Activated CD4-positive, alpha-beta T cell treated with anti-CD3 and anti-CD28 coated beads, Interleukin-2, amount 10 ng/mL, durations not matched to agents 7 days and 5 days (primary cell): Measurements from ENCODE around the gene NAV2. TPM values are rescaled to one million over a fixed set of nuclear protein-coding genes. Genes with fewer than 3 reads are reported as not detected.

Experiments
- CTCF ChIA-PET: fragments of 350-600 bp; sonication (Branson Sonifier 250); formaldehyde crosslinking; loops from one replicate; lab custom pipeline; 2021; ENCODE audit warnings: antibody characterized with exemption; lab: Charles Lee
- POLR2A ChIA-PET: fragments of 350-600 bp; sonication (Branson Sonifier 250); formaldehyde crosslinking; loops from one replicate; lab custom pipeline; 2021; ENCODE audit warnings: antibody characterized with exemption; lab: Charles Lee
- DNase-seq: peaks from one replicate; pipeline ENCODE4 v3.0.0-alpha.2; 2020
- H3K27ac Mint-ChIP-seq: one replicate; pipeline ENCODE4 v1.8.0; 2021; ENCODE audit warnings: mild to moderate bottlenecking, moderate library complexity, mixed read lengths
- H3K27me3 Mint-ChIP-seq: one replicate; pipeline ENCODE4 v1.8.0; 2021; ENCODE audit warnings: mixed read lengths
- H3K36me3 Mint-ChIP-seq: one replicate; pipeline ENCODE4 v1.8.0; 2021; ENCODE audit warnings: low read depth, mixed read lengths
- H3K4me1 Mint-ChIP-seq: one replicate; pipeline ENCODE4 v1.8.0; 2021; ENCODE audit warnings: mixed read lengths
- H3K4me3 Mint-ChIP-seq: one replicate; pipeline ENCODE4 v1.8.0; 2021; ENCODE audit warnings: mild to moderate bottlenecking, moderate library complexity, mixed read lengths
- H3K9me3 Mint-ChIP-seq: one replicate; pipeline ENCODE4 v1.8.0; 2021; ENCODE audit warnings: mixed read lengths
- total RNA-seq, 2 experiments: library from RNA; stranded (reverse); gene quantifications; one replicate each; pipeline ENCODE4 v1.2.3, GENCODE V29; 2021

Gene NAV2
- total RNA-seq, 2 experiments from 2014 or later = 0.29 to 1.1 TPM

DNA sequence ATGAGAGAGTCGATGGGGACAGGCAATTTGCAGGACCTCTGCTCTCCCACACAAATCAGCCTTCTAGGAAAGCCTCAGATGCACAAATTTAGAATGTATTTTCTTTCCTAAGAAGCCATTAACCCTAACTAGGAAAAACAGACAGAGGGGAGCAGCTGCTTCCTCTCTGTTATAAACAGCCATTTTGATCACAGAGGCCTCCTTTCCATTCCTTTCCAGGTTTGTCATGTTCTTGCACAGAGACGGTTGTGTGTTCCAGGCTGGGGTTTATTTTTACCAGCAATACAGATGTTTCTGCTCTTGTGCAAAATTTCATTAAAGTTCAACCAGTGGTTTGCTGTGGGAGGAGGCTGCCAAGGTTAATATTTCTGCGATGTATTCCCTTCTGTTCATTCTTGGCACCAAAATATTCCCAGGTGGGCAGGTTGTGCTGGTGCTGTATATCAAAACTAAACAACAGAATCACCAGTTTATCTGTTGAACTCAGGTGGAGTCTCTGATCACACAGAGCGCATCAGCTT lies 90.2 kb downstream of the NAV2 start:
- H3K9me3 Mint-ChIP-seq = no peaks in the 10 kb centered on the region
- ChIA-PET CTCF (interaction anchor here (0.6 kb wide), 1 partner anchor 391 kb away, joined by 3 read pairs; no protein-coding TSS in a partner anchor), POLR2A (no interaction called here)
- DNase-seq = no peak
- H3K27me3 Mint-ChIP-seq = peaks cover 4% of the 10 kb centered on the region
- H3K4me3 Mint-ChIP-seq = no peak overlapping the region
- no peaks in the 10 kb centered on the region for H3K4me1 Mint-ChIP-seq
- H3K27ac Mint-ChIP-seq = no peak overlapping the region
- H3K36me3 Mint-ChIP-seq = no peaks in the 10 kb centered on the region

DNA sequence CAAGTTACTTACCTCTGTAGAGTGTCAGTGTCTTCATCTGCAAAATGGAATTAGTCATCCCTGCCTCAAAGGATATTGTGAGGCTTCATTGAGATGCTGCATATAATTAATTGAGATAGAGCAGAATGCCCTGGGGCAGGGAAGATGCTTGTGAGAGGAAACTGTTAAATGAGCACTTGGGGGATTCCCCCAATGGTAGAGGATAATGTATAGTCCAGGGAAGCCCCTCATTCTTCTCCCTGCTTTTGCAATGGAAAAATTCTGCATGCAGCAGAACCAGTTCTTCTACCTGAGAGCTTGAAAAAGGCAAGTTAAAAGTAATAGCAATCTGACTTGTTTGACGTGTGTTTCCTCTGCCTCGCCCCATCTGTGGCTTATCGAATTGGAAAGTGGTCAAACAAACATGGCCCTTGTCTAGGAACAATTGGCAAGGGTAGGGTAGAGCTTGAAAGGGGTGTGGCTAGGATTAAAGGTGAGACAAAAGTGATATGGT lies 90.9 kb downstream of the NAV2 start:
- CTCF ChIA-PET = no interaction called here

DNA sequence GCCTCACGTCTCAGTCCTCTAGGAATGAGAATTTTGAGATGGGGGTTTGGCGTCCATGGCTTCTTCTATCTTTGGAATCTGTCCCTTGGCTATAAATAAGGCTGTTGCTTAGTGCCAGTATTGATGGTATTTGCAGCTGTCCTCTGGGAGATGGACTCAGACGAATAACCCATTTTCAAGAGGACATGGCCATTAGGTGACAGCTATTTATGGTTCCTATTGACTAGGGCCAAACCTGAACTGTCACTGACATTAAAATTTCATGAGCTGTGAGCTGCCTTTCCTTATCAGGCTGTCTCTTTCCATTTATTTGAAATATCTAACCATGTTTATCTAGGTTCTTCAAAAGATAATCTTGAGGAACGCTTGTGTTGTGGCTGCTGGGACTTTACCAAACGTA lies 92.7 kb downstream of the NAV2 start:
- Mint-ChIP-seq H3K9me3 (no peaks in the 10 kb centered on the region), H3K27me3 (peaks cover 5% of the 10 kb centered on the region), H3K27ac (no peak overlapping the region), H3K4me1 (no peaks in the 10 kb centered on the region), H3K4me3 (no peak overlapping the region), H3K36me3 (no peaks in the 10 kb centered on the region)
- no peak for DNase-seq
- ChIA-PET POLR2A (no interaction called here), CTCF (no interaction called here)

More for the DNA sequence above, 90.9 kb downstream of the NAV2 start:
- H3K4me3 Mint-ChIP-seq = no peak overlapping the region
- no peaks in the 10 kb centered on the region for H3K36me3 Mint-ChIP-seq
- no peaks in the 10 kb centered on the region for H3K9me3 Mint-ChIP-seq
- POLR2A ChIA-PET = no interaction called here
- no peak for DNase-seq
- H3K27ac Mint-ChIP-seq = no peak overlapping the region
- no peaks in the 10 kb centered on the region for H3K4me1 Mint-ChIP-seq
- H3K27me3 Mint-ChIP-seq = peaks cover 4% of the 10 kb centered on the region

DNA sequence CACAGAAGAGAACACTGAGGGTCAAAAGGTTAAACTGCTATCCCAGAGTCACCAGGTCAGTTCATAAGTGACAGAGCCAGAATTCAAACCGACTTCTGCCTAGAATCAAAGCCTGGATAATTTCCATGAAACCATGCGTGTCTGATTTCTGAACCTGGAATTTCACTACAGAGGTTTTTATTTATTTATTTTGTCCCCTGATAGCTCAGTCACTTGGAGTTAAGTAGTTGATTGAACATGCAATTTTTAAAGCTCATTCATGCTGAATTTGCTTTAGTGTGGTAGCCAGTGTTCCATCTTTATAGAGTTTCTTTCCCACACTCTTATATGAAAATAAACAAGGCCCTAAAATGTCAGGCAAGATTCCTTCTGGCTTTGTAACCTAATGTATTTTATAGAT lies 93.2 kb downstream of the NAV2 start:
- DNase-seq = no peak
- POLR2A ChIA-PET = no interaction called here
- Mint-ChIP-seq H3K4me3 (no peak overlapping the region), H3K36me3 (no peaks in the 10 kb centered on the region), H3K27me3 (peaks cover 5% of the 10 kb centered on the region), H3K4me1 (no peaks in the 10 kb centered on the region), H3K27ac (no peak overlapping the region), H3K9me3 (no peaks in the 10 kb centered on the region)
- CTCF ChIA-PET = no interaction called here

DNA sequence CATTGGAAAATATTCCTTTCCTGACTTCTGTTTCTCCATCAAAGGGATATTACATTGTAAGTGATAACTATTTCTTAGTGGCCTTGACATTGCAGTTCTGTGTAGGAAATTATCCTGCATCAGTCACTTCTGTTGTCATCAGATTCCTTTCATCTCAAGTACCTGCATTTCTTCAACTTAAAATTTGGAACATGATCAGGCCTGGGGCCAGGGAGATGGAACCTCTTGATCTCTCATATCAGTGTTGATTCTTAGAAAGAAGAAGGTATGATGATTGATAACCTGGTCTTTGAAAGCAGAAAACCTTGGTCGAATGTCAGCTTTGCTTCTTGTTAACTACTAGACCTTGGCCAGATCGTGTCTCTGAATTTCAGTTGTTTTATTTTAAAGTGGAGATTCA lies 93.6 kb downstream of the NAV2 start:
- no peak overlapping the region for H3K4me3 Mint-ChIP-seq
- H3K9me3 Mint-ChIP-seq = no peaks in the 10 kb centered on the region
- CTCF ChIA-PET = no interaction called here
- peaks cover 5% of the 10 kb centered on the region for H3K27me3 Mint-ChIP-seq
- no peak overlapping the region for H3K27ac Mint-ChIP-seq
- POLR2A ChIA-PET = no interaction called here
- DNase-seq = no peak
- H3K36me3 Mint-ChIP-seq = no peaks in the 10 kb centered on the region
- H3K4me1 Mint-ChIP-seq = no peaks in the 10 kb centered on the region

DNA sequence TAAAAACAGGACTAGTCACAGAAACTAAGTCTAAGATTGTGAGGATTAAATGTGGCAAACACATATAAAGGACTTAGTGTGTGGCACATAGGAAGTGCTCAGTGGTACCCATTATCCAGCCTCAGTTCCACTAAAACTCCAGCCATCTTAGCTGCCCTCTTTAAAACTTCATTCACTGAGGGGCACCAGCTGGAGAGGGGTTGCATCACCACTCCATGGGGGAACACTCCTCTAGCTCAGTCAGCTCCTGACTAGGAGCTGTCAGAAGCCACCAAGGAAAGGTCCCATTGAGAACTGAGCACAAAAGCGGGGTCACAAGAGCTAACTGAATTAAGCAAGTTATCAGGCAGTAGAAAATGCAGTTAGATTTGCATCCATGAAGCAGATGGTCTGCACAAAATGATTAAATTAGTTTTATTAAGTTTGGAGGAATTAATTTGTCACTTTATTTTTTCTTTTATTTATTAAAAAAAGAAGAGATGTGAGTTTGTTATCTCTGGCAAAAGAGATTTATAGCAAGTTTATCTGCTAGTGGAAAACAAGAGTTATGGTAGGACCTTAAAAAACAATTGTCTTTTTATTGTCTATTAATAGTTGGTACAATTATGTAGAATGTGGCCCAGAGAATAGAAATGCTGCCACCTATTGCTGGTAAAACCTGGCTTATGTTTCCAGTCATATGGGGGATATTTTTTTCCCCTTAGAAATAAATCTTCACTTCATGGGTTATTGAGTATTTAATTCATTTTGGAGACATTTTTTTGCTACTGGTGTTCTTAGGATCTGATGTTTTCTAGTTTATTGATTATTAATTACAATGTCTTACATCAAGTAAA lies 95.7 kb downstream of the NAV2 start:
- CTCF ChIA-PET = no interaction called here
- Mint-ChIP-seq H3K4me3 (no peak overlapping the region), H3K9me3 (no peaks in the 10 kb centered on the region), H3K36me3 (no peaks in the 10 kb centered on the region), H3K4me1 (no peaks in the 10 kb centered on the region), H3K27me3 (peaks cover 5% of the 10 kb centered on the region), H3K27ac (no peak overlapping the region)
- DNase-seq = no peak
- POLR2A ChIA-PET = no interaction called here

DNA sequence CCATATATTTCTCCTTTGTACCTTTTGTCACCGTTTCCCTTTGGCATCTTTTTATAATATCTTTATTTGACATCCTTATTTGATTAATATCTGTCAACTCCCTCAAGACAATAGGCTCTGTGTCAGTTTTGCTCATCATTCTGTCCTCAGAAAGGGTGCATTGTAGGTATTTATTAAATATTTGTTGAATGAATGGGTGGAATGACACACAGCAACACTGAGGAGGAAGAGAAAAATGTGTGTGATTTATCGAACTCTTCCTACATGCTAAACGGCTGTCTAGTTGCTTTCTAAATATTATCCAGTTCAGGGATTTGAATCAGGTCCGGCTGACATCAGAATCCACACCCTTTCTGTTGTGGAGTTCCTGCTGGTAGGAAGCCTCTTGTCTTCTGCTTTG lies 98.2 kb downstream of the NAV2 start:
- Mint-ChIP-seq H3K4me3 (no peak overlapping the region), H3K36me3 (no peaks in the 10 kb centered on the region), H3K4me1 (no peaks in the 10 kb centered on the region), H3K27ac (no peak overlapping the region), H3K9me3 (no peaks in the 10 kb centered on the region), H3K27me3 (peaks cover 5% of the 10 kb centered on the region)
- CTCF ChIA-PET = no interaction called here
- no peak for DNase-seq
- POLR2A ChIA-PET = no interaction called here

DNA sequence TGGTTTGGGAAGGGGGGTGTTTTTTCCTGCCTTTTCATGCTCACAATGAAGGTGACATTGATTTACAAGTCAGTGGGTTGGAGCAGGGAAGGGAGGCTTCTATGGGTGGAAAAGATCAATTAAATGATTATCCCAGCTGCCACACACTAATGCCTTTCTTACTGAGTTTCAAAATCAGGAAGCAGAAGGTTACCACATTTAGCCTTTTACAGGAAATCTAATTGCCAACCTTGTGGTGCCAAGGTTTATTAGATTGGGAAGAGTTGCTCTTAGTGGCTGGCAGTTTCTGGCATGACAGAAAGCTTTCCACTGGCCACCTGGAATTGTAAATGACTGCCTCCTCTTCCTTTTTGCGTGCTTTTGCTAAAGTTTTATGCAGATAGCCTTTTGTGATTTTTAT lies 98.7 kb downstream of the NAV2 start:
- Mint-ChIP-seq H3K4me1 (no peaks in the 10 kb centered on the region), H3K36me3 (no peaks in the 10 kb centered on the region), H3K27me3 (peaks cover 5% of the 10 kb centered on the region), H3K9me3 (no peaks in the 10 kb centered on the region), H3K27ac (no peak overlapping the region), H3K4me3 (no peak overlapping the region)
- ChIA-PET POLR2A (no interaction called here), CTCF (no interaction called here)
- no peak for DNase-seq

DNA sequence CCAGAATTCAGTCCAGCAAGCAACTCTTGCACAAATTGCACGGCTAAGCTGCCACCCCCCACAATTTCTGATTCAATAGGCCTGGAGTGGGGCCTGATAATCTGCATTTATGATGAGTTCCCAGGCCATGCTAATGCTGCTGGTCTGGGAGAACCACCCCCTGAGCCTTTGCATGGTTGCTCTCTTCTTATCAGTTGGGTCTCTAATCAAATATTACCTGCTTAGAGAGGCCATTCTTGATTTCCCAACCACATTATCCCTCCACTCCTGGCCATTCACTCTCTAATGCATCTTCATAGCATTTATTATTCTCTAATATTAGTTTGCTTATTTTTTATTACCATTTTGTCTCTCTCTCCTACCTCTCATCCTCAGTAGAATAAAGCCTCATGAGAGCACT lies 99.5 kb downstream of the NAV2 start:
- CTCF ChIA-PET = no interaction called here
- Mint-ChIP-seq H3K36me3 (no peaks in the 10 kb centered on the region), H3K27me3 (peaks cover 5% of the 10 kb centered on the region)

DNA sequence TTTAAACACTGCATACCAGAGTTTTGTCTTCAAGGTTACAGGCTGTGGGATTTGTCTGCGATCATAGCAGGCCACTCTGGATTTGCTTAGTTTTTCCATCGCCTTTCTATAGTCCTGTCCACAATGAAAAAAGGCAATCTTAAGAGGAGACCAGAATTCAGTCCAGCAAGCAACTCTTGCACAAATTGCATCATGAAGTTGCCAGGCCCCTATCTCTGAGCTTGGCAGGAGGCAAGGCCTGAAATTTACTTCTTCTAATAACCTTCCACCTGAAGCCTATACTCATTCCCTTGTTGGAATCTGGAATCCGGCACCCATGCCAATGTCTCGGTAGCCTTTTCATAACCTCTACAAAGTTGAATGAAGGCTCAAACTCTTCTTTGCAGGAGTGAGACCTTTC lies 100.1 kb downstream of the NAV2 start:
- peaks cover 3% of the 10 kb centered on the region for H3K27me3 Mint-ChIP-seq
- no peak overlapping the region for H3K27ac Mint-ChIP-seq
- DNase-seq = no peak
- ChIA-PET CTCF (no interaction called here), POLR2A (no interaction called here)
- no peak overlapping the region for H3K4me3 Mint-ChIP-seq
- H3K9me3 Mint-ChIP-seq = no peaks in the 10 kb centered on the region
- no peaks in the 10 kb centered on the region for H3K36me3 Mint-ChIP-seq
- no peaks in the 10 kb centered on the region for H3K4me1 Mint-ChIP-seq

More for the DNA sequence above, 99.5 kb downstream of the NAV2 start:
- no peak for DNase-seq
- Mint-ChIP-seq H3K9me3 (no peaks in the 10 kb centered on the region), H3K4me3 (no peak overlapping the region), H3K4me1 (no peaks in the 10 kb centered on the region), H3K27ac (no peak overlapping the region)
- POLR2A ChIA-PET = no interaction called here

DNA sequence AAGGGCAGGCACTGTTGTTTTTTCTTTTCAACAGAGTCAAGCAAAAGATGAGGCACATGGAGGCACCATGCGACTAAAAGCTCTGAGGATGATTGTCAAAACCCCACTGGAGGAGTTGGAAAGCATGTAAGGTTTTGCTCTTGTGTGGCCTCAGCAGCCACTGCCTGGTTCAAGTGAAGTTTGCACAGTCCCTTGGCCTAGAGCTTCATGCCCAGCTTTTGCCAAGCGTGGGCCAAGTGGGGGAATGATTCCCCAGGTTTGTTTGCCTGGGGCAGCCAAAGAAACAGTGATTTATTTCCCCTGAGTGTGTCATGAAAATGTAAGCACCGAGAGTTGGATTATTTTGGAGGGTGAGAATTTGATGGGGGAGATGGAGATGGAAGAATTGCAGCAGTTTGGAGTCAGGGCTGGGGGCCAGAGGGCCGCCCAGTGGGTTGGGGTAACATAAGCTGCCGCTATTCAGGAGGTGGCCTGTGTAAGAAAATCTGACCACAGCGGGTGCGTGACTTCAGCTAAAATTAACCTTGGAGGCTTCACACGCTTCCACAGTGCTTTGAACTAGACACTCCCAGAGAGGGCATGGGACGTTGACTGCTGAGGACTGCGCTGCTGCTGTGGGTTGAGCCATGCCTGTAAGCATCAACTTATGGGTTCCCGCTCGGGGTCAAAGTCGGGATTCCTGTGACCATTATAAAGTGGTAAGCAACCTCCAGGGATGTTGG lies 100.7 kb downstream of the NAV2 start:
- Mint-ChIP-seq H3K4me3 (no peak overlapping the region), H3K9me3 (no peaks in the 10 kb centered on the region), H3K4me1 (no peaks in the 10 kb centered on the region), H3K27me3 (peaks cover 5% of the 10 kb centered on the region), H3K27ac (no peak overlapping the region), H3K36me3 (no peaks in the 10 kb centered on the region)
- POLR2A ChIA-PET = no interaction called here
- CTCF ChIA-PET = interaction anchor here (1.2 kb wide), 1 partner anchor 256 kb away, joined by 3 read pairs; no protein-coding TSS in a partner anchor
- DNase-seq = no peak

DNA sequence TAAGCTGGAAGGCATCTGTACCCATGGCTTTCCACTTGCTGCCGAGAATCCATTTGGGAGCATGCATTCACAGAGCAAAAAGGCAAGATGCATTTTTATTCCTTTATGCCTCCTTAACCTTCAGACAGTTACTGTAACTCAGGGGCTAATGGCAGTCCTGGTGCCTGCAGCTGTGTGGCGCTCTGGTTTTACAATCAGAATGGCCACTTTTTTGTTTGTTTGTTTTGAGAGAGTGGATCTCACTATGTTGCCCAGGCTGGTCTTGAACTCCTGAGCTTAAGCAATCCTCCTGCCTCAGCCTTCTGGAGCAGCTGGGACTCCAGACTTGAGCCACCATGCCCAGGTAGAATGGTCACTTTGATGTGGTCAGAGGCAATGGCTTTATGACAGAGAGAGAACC lies 101.8 kb downstream of the NAV2 start:
- peaks cover 8% of the 10 kb centered on the region for H3K27me3 Mint-ChIP-seq
- ChIA-PET CTCF (no interaction called here), POLR2A (no interaction called here)
- no peaks in the 10 kb centered on the region for H3K36me3 Mint-ChIP-seq
- no peaks in the 10 kb centered on the region for H3K9me3 Mint-ChIP-seq
- no peaks in the 10 kb centered on the region for H3K4me1 Mint-ChIP-seq
- no peak overlapping the region for H3K27ac Mint-ChIP-seq
- DNase-seq = no peak
- no peak overlapping the region for H3K4me3 Mint-ChIP-seq

DNA sequence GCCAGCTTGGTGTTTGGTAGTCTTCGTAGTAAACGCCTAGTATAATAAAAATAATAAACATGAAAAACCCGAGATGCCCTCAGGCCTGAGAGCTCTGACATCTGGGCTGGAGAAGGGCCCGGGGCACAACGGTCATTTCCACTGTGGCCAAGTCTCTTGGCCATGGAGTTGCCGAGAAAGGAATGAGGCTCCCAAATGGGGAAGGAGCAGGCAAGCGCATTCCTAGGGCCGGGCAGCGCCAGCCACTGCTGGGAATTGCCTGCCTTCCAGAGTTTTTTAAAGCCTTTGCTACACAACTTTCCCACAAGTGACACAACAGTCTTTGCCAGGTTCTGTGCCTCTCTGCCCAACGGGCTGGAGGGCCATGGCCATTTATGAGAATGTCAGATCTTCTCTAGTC lies 103.4 kb downstream of the NAV2 start:
- no peak for DNase-seq
- Mint-ChIP-seq H3K4me1 (no peaks in the 10 kb centered on the region), H3K36me3 (no peaks in the 10 kb centered on the region), H3K9me3 (no peaks in the 10 kb centered on the region), H3K27me3 (peaks cover 6% of the 10 kb centered on the region), H3K27ac (no peak overlapping the region), H3K4me3 (no peak overlapping the region)
- POLR2A ChIA-PET = no interaction called here
- CTCF ChIA-PET = no interaction called here
